Activated CD8-positive, alpha-beta T cell treated with anti-CD3 and anti-CD28 coated beads for 36 hours (primary cell): Measurements from ENCODE around the gene NOS2. TPM values are rescaled to one million over a fixed set of nuclear protein-coding genes. Genes with fewer than 3 reads are reported as not detected.
"Not testable (repeated sequence)": the region's sequence is repeated elsewhere in the genome, so short reads cannot be mapped to it uniquely, and the experiment has no call there.

Experiments
- ATAC-seq: fragments of 200-7000 bp; cut with Tn5 transposase; one replicate; pipeline ENCODE4 v1.10.0; 2021; ENCODE audit warnings: mild to moderate bottlenecking, moderate library complexity
- CTCF ChIA-PET: fragments of 350-600 bp; sonication (Branson Sonifier 250); formaldehyde crosslinking; loops from one replicate; lab custom pipeline; 2021; ENCODE audit warnings: antibody characterized with exemption; lab: Charles Lee
- POLR2A ChIA-PET: fragments of 350-600 bp; sonication (Branson Sonifier 250); formaldehyde crosslinking; loops from one replicate; lab custom pipeline; 2021; ENCODE audit warnings: antibody characterized with exemption; lab: Charles Lee
- DNase-seq: peaks from one replicate; pipeline ENCODE4 v3.0.0-alpha.2; 2020
- H3K27ac Mint-ChIP-seq: one replicate; pipeline ENCODE4 v1.8.0; 2021; ENCODE audit warnings: mild to moderate bottlenecking, mixed read lengths
- H3K27me3 Mint-ChIP-seq: one replicate; pipeline ENCODE4 v1.8.0; 2021; ENCODE audit warnings: mixed read lengths
- H3K36me3 Mint-ChIP-seq: one replicate; pipeline ENCODE4 v1.8.0; 2021; ENCODE audit warnings: low read depth, mixed read lengths
- H3K4me1 Mint-ChIP-seq: one replicate; pipeline ENCODE4 v1.8.0; 2021; ENCODE audit warnings: low read depth, mixed read lengths
- H3K4me3 Mint-ChIP-seq: one replicate; pipeline ENCODE4 v1.8.0; 2021; ENCODE audit warnings: mild to moderate bottlenecking, moderate library complexity, mixed read lengths
- H3K9me3 Mint-ChIP-seq: one replicate; pipeline ENCODE4 v1.8.0; 2021; ENCODE audit warnings: mixed read lengths
- intact Hi-C: fragments of 100-400 bp; cut with micrococcal nuclease; formaldehyde crosslinking; loops from one replicate; pipeline ENCODE4 v1.10.0; 2022
- total RNA-seq, 2 experiments: library from RNA; stranded (reverse); gene quantifications; one replicate each; pipeline ENCODE4 v1.2.3, GENCODE V29; 2021
- TF ChIP-seq, protein P1 (sequence below): fragments of 200-600 bp; IDR thresholded peaks from one replicate; pipeline ENCODE4 v1.8.0; 2022; ENCODE audit warnings: antibody characterized with exemption, mild to moderate bottlenecking

The NOS2 gene
- total RNA-seq, 2 experiments from 2014 or later, result not detected

DNA sequence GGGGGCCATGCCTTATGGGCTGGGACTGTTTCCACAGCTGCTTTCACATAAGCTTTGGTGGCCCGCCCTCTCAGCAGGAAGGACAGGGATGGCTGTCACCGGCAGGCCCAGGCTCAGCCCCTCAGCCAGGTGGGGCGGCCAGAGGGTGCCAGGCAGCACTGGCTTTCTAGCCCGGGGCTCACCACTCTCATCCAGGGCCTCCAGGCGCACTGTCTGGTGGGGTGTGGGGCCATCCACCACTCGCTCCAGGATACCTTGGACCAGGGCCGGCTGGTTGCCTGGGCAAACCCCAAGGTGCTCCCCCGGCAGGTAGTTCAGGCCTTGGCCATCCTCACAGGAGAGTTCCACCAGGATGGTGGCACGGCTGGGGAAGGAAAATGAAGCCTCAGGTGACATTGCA lies 35.0 kb downstream of the NOS2 start:
- no peak for DNase-seq
- Mint-ChIP-seq H3K4me1 (peaks cover 2% of the 10 kb centered on the region), H3K27ac (no peak overlapping the region), H3K36me3 (no peaks in the 10 kb centered on the region), H3K27me3 (no peaks in the 10 kb centered on the region), H3K9me3 (no peaks in the 10 kb centered on the region), H3K4me3 (no peak overlapping the region)
- ChIA-PET CTCF (interaction anchor here (1.1 to 1.7 kb wide), 2 partner anchors 115 to 128 kb away, joined by 3 to 5 read pairs; no protein-coding TSS in a partner anchor), POLR2A (no interaction called here)
- no peak for ATAC-seq
- TF ChIP-seq, protein P1, sequence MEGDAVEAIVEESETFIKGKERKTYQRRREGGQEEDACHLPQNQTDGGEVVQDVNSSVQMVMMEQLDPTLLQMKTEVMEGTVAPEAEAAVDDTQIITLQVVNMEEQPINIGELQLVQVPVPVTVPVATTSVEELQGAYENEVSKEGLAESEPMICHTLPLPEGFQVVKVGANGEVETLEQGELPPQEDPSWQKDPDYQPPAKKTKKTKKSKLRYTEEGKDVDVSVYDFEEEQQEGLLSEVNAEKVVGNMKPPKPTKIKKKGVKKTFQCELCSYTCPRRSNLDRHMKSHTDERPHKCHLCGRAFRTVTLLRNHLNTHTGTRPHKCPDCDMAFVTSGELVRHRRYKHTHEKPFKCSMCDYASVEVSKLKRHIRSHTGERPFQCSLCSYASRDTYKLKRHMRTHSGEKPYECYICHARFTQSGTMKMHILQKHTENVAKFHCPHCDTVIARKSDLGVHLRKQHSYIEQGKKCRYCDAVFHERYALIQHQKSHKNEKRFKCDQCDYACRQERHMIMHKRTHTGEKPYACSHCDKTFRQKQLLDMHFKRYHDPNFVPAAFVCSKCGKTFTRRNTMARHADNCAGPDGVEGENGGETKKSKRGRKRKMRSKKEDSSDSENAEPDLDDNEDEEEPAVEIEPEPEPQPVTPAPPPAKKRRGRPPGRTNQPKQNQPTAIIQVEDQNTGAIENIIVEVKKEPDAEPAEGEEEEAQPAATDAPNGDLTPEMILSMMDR, result no peak
- intact Hi-C loops, result no loop called here

DNA sequence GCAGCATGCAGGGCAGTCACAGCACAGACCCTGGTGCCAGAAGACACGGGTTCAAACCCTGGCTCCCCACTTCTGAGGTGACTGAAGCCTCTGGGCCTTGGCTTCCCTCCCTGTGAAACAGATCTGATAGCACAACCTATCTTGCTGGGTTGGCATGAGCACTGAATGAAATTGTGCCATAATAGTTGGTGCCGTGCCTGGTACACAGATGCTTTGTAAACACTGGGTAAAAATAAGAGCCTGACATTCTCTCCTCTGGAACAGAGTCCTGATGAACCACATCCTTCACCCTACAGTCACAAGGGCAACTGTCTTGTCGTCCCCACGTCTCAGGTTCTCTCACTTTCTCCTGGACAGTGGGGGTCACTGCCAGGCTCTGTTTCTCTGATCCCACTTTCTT lies 35.7 kb downstream of the NOS2 start:
- Mint-ChIP-seq H3K4me1 (peaks cover 2% of the 10 kb centered on the region), H3K27me3 (no peaks in the 10 kb centered on the region), H3K27ac (no peak overlapping the region), H3K9me3 (no peaks in the 10 kb centered on the region), H3K36me3 (no peaks in the 10 kb centered on the region), H3K4me3 (no peak overlapping the region)
- ChIA-PET CTCF (interaction anchor here (1.1 to 1.8 kb wide), 2 partner anchors 41 to 116 kb away, joined by 3 to 4 read pairs; no protein-coding TSS in a partner anchor), POLR2A (no interaction called here)
- DNase-seq (no peak), ATAC-seq (no peak)
- intact Hi-C loops, result no loop called here
- TF ChIP-seq, protein P1, result no peak

DNA sequence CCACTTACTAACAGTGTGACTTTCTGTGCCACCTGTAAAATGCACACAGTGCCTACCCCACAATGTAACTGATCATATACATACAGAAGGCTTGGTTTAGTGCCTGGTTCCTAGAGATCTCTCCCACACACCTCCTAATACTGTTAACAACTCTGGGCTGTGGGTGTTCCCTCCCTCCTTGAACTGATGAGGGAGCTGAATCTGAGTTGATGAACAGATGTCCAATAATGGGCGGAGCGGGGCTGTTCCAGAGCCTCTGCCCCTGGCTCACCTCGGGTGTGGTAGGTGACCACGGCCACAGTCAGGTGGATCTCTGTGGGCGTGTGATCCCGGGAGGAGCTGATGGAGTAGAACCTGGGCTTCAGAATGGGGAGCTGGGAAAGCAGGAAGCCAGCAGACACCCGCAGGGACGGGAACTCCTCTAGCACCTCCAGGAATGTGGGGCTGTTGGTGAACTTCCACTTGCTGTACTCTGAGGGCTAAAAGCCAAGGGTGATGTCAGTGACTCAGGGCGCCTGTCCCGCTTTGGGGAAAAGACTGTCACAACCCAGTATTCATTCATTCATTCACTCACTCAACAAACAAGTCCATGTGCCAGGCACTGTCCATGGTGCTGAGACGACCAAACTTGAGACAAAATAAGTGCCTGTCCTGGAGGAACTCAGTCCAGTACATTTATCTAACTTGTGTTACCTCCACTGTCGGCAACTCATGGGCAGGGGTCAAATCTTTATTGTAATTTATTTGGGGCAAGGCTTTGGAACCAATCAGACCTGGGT lies 37.6 kb downstream of the NOS2 start:
- Mint-ChIP-seq H3K4me1 (peaks cover 2% of the 10 kb centered on the region), H3K27me3 (no peaks in the 10 kb centered on the region), H3K27ac (no peak overlapping the region), H3K36me3 (no peaks in the 10 kb centered on the region), H3K9me3 (no peaks in the 10 kb centered on the region), H3K4me3 (no peak overlapping the region)
- ATAC-seq (no peak), DNase-seq (peak; percentile 49)
- POLR2A ChIA-PET, result no interaction called here
- intact Hi-C loops, result no loop called here
- TF ChIP-seq, protein P1, result no peak
- CTCF ChIA-PET, result interaction anchor here (0.6 to 5.1 kb wide), 4 partner anchors 43 to 131 kb away, joined by 3 to 105 read pairs (median 4); no protein-coding TSS in a partner anchor

DNA sequence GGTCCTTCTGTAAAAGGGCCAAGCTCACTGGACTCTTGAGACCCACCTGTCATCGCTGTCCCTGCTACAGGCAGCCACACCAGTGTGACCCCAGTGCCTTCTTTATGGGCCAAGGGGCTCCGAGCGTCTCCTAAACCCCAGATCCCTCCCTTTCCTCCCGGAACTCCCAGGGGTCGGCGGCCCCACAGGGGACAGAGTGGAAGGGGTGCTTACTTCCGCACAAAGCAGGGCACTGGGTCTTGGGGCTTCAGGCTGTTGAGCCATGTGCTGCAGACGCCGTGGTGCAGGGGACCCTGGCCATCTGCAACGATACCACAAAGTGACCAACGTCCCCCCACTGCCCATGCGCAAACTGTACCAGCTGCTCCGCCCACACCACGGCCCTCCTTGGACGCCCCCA lies 39.4 kb downstream of the NOS2 start:
- POLR2A ChIA-PET, H3K27ac Mint-ChIP-seq, DNase-seq, H3K4me3 Mint-ChIP-seq, H3K27me3 Mint-ChIP-seq, H3K36me3 Mint-ChIP-seq, H3K9me3 Mint-ChIP-seq, ATAC-seq, H3K4me1 Mint-ChIP-seq: not testable (repeated sequence)
- CTCF ChIA-PET, result interaction anchor here (0.9 to 5.9 kb wide), 7 partner anchors 13 to 583 kb away, joined by 3 to 105 read pairs (median 11); partner anchors contain the start of gene LYRM9
- intact Hi-C loops, result loop anchor here (2.0 kb wide), 1 partner anchor 120 kb away; no protein-coding TSS in a partner anchor

DNA sequence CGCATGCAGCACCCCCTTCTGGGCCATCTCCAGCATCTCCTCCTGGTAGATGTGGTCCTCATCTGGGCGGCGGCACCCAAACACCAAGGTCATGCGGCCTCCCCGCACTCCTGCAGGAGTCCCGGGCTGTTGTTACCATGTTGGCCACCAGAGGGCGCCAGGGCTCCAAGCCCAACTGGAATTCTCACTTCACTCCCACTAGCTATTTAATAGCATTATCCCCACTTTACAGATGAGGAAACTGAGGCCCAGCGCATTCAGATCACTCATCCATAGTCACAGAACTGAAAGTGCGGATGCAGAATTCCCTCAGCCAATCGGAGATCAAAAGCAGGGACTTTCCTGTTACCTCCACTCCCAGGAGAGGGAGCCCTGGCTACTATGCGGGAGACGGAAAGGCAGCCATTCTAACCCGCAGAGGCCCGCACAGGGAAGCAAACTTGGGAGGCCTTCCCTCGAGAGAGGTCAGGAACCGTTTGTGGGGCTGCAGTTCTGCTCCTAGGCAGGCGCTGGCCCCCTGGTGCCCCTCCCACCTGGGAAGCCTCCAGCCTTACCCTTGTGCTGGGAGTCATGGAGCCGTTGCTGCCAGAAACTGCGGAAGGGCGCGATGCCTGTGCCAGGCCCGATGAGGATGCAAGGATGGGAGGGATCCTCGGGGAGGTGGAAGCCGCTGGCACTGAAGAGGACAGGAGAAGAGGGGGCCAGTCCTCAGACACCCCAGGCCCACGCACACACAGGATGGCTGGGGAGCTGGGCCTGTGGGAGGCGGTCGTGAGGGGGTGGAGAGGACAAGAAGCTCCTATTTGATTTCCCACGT lies 40.1 kb downstream of the NOS2 start:
- H3K27ac Mint-ChIP-seq, result no peak overlapping the region
- ATAC-seq, result peak; percentile 68
- POLR2A ChIA-PET, result interaction anchor here (0.6 kb wide), 1 partner anchor 135 kb away, joined by 3 read pairs; no protein-coding TSS in a partner anchor
- no peaks in the 10 kb centered on the region for H3K9me3 Mint-ChIP-seq
- H3K4me1 Mint-ChIP-seq, result no peaks in the 10 kb centered on the region
- no peak overlapping the region for H3K4me3 Mint-ChIP-seq
- CTCF ChIA-PET, result interaction anchor here (0.7 to 5.9 kb wide), 18 partner anchors 9 to 789 kb away, joined by 3 to 105 read pairs (median 4); partner anchors contain the start of gene LYRM9
- no peaks in the 10 kb centered on the region for H3K36me3 Mint-ChIP-seq
- intact Hi-C loops, result loop anchor here (2.0 kb wide), 1 partner anchor 121 kb away; no protein-coding TSS in a partner anchor
- peak; percentile 82 for DNase-seq
- TF ChIP-seq, protein P1, result peak; percentile 94
- no peaks in the 10 kb centered on the region for H3K27me3 Mint-ChIP-seq
